Endothelial cell of umbilical vein (primary cell): ENCODE data around the gene PANK3.

Source experiments
- EZH2 ChIP-seq: IDR thresholded peaks from 2 replicates; pipeline ENCODE4 v1.6.1; 2012; ENCODE audit warnings: borderline replicate concordance, low read depth, mild to moderate bottlenecking, moderate library complexity, low read length, inconsistent platforms; ENCODE audit not compliant: severe bottlenecking
- MYC ChIP-seq: IDR thresholded peaks from one replicate; pipeline ENCODE4 v1.6.1; 2011; ENCODE audit warnings: mild to moderate bottlenecking, low read depth, low read length
- TF ChIP-seq, protein P1 (sequence below), 2 donors: IDR thresholded peaks; 1 replicate in 1 of 2; 2 replicates in 1 of 2; pipeline ENCODE4 v1.5.1; 2011; ENCODE audit warnings: low read length in 2 of 2, mild to moderate bottlenecking in 2 of 2, moderate library complexity in 2 of 2, control low read depth in 1 of 2, inconsistent platforms in 1 of 2, low read depth in 1 of 2; ENCODE audit not compliant: insufficient read depth in 1 of 2; ENCODE audit errors: extremely low read depth in 1 of 2

DNA sequence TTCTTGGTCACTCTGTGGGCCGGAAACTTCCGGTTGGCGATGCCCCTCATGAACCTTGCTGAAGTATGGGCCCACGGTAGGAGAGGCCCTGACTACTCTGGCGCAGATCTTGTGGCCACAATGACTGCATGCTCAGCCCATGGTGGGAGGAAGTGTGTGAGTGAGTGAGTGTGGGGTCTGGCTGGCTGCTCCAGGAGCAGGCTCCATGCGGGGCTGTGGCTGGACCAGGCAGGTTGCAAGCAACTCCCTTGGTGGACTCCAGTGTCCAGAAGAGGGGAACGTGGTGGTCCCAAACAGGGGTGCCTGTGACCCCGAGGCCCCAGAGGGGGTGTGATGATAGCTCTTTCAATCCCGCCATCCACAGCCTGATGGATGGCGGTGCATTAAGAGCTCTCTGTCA is 35.5 kb upstream of the PANK3 start:
- TF ChIP-seq EZH2, result no peak
- TF ChIP-seq, protein P1, sequence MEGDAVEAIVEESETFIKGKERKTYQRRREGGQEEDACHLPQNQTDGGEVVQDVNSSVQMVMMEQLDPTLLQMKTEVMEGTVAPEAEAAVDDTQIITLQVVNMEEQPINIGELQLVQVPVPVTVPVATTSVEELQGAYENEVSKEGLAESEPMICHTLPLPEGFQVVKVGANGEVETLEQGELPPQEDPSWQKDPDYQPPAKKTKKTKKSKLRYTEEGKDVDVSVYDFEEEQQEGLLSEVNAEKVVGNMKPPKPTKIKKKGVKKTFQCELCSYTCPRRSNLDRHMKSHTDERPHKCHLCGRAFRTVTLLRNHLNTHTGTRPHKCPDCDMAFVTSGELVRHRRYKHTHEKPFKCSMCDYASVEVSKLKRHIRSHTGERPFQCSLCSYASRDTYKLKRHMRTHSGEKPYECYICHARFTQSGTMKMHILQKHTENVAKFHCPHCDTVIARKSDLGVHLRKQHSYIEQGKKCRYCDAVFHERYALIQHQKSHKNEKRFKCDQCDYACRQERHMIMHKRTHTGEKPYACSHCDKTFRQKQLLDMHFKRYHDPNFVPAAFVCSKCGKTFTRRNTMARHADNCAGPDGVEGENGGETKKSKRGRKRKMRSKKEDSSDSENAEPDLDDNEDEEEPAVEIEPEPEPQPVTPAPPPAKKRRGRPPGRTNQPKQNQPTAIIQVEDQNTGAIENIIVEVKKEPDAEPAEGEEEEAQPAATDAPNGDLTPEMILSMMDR (IDR thresholded peaks at IDR 0.05; ENCODE audit: extremely low read depth in 1 of 2, insufficient read depth in 1 of 2, low read depth in 1 of 2, low read length in 2 of 2), result no peak
- no peak for TF ChIP-seq MYC
